Measurements from ENCODE around the gene RNF26. TPM values are rescaled to one million over a fixed set of nuclear protein-coding genes. Genes with fewer than 3 reads are reported as not detected.

RNF26 gene
- polyA plus RNA-seq, 1 of the 3 experiments (the other 2 are of a cell fraction): 31.9 TPM

GRCh38 chr11:119298726-119299125 is 35.6 kb upstream of the RNF26 start:
- Histone ChIP-seq H3K27ac (ENCODE audit: low read depth in 2 of 2, low read length in 1 of 2) (no peak overlapping the region), H3K4me3 (ENCODE audit: low read depth in 2 of 2, low read length in 1 of 2) (no peak overlapping the region), H3K79me2 (ENCODE audit: insufficient read depth) (no peaks in the 10 kb centered on the region; the same call in none of the 2 replicates), H3K4me2 (no peak overlapping the region), H3K27me3 (ENCODE audit: insufficient read depth) (no peaks in the 10 kb centered on the region), H3F3A (replicated peaks; ENCODE audit: insufficient read depth) (no peaks in the 10 kb centered on the region), H3K9me3 (no peaks in the 10 kb centered on the region), H2AFZ (ENCODE audit: low read depth) (no peak overlapping the region), H3K9me2 (no peaks in the 10 kb centered on the region), H3K4me1 (ENCODE audit: control insufficient read depth in 1 of 2, insufficient read depth in 2 of 2, low read depth in 1 of 2, low read length in 1 of 2) (peaks cover 0 to 3% of the 10 kb centered on the region in 2 experiments; a peak in 2 of 4 replicates), H3K9ac (no peak overlapping the region), H3K36me3 (replicated peaks in 1 of 2; ENCODE audit: control insufficient read depth in 1 of 2, insufficient read depth in 2 of 2, low read length in 1 of 2) (peaks cover 69 to 76% of the 10 kb centered on the region in 2 experiments), H4K20me1 (ENCODE audit: insufficient read depth) (no peaks in the 10 kb centered on the region)
- WGBS (ENCODE audit: low lambda C conversion rate): 93% methylated on average over 2 of the region's 2 CpGs
- CTCF ChIA-PET: interaction anchor here (1.6 to 3.0 kb wide), 4 partner anchors 25 to 93 kb away, joined by 3 to 15 read pairs (median 6); partner anchors contain the start of gene CBL
- TF ChIP-seq TEAD4 (IDR thresholded peaks at IDR 0.05; ENCODE audit: borderline replicate concordance, insufficient read depth): no peak
- TF ChIP-seq EP300 (IDR thresholded peaks at IDR 0.05; ENCODE audit: borderline replicate concordance in 1 of 2, low read depth in 1 of 2, low read length in 1 of 2): no peak
- no peak for TF ChIP-seq MEF2A (IDR thresholded peaks at IDR 0.05; ENCODE audit: borderline replicate concordance, low read depth)
- no peak for TF ChIP-seq RCOR1 (IDR thresholded peaks at IDR 0.05; ENCODE audit: low read length)
- no peak for TF ChIP-seq GATA2 (CRISPR knock-in tag; IDR thresholded peaks at IDR 0.05)
- TF ChIP-seq YY1 (IDR thresholded peaks at IDR 0.05; ENCODE audit: low read depth): no peak
- TF ChIP-seq POLR2AphosphoS5 (IDR thresholded peaks at IDR 0.05; ENCODE audit: low read depth, low read length): no peak
- TF ChIP-seq, protein P1, sequence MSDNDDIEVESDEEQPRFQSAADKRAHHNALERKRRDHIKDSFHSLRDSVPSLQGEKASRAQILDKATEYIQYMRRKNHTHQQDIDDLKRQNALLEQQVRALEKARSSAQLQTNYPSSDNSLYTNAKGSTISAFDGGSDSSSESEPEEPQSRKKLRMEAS (IDR thresholded peaks at IDR 0.05; ENCODE audit: low read depth): no peak
- TF ChIP-seq EZH2phosphoT487 (IDR thresholded peaks at IDR 0.05; ENCODE audit: borderline replicate concordance, low read depth): no peak
- TF ChIP-seq, protein P2, sequence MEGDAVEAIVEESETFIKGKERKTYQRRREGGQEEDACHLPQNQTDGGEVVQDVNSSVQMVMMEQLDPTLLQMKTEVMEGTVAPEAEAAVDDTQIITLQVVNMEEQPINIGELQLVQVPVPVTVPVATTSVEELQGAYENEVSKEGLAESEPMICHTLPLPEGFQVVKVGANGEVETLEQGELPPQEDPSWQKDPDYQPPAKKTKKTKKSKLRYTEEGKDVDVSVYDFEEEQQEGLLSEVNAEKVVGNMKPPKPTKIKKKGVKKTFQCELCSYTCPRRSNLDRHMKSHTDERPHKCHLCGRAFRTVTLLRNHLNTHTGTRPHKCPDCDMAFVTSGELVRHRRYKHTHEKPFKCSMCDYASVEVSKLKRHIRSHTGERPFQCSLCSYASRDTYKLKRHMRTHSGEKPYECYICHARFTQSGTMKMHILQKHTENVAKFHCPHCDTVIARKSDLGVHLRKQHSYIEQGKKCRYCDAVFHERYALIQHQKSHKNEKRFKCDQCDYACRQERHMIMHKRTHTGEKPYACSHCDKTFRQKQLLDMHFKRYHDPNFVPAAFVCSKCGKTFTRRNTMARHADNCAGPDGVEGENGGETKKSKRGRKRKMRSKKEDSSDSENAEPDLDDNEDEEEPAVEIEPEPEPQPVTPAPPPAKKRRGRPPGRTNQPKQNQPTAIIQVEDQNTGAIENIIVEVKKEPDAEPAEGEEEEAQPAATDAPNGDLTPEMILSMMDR (IDR thresholded peaks at IDR 0.05): no peak
- no peak for TF ChIP-seq CHD2 (IDR thresholded peaks at IDR 0.05; ENCODE audit: low read length, partially characterized antibody)
- TF ChIP-seq RXRA (IDR thresholded peaks at IDR 0.05; ENCODE audit: borderline replicate concordance, low read depth): no peak
- POLR2A ChIA-PET: no interaction called here
- no peak for DNase-seq

DNA sequence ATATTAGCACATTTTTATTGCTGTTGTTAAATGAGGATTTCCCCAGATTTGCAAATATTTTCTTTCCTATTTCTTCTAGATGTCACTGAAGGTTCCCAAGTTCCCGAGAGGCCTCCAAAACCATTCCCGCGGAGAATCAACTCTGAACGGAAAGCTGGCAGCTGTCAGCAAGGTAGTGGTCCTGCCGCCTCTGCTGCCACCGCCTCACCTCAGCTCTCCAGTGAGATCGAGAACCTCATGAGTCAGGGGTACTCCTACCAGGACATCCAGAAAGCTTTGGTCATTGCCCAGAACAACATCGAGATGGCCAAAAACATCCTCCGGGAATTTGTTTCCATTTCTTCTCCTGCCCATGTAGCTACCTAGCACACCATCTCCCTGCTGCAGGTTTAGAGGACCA is 34.9 kb upstream of the RNF26 start:
- Histone ChIP-seq H3K4me1 (ENCODE audit: control insufficient read depth in 1 of 2, insufficient read depth in 2 of 2, low read depth in 1 of 2, low read length in 1 of 2) (peaks cover 0 to 3% of the 10 kb centered on the region in 2 experiments; a peak in 2 of 4 replicates), H3K9ac (no peak overlapping the region), H3K9me2 (no peaks in the 10 kb centered on the region), H3K4me2 (no peak overlapping the region), H2AFZ (ENCODE audit: low read depth) (no peak overlapping the region), H3K79me2 (ENCODE audit: insufficient read depth) (no peaks in the 10 kb centered on the region; the same call in 1 of the 2 replicates), H3K27ac (ENCODE audit: low read depth in 2 of 2, low read length in 1 of 2) (no peak overlapping the region), H3K9me3 (no peaks in the 10 kb centered on the region), H3K27me3 (ENCODE audit: insufficient read depth) (no peaks in the 10 kb centered on the region), H3F3A (replicated peaks; ENCODE audit: insufficient read depth) (no peaks in the 10 kb centered on the region), H3K36me3 (replicated peaks in 1 of 2; ENCODE audit: control insufficient read depth in 1 of 2, insufficient read depth in 2 of 2, low read length in 1 of 2) (peaks cover 68 to 82% of the 10 kb centered on the region in 2 experiments), H4K20me1 (ENCODE audit: insufficient read depth) (no peaks in the 10 kb centered on the region), H3K4me3 (ENCODE audit: low read depth in 2 of 2, low read length in 1 of 2) (no peak overlapping the region)
- POLR2A ChIA-PET: interaction anchor here (1.1 kb wide), 1 partner anchor 204 kb away, joined by 3 read pairs; no protein-coding TSS in a partner anchor
- CTCF ChIA-PET: interaction anchor here (1.3 to 2.8 kb wide), 5 partner anchors 24 to 93 kb away, joined by 3 to 13 read pairs (median 4); partner anchors contain the start of gene CBL
- DNase-seq: no peak
- 96% methylated on average over 9 of the region's 9 CpGs for WGBS (ENCODE audit: low lambda C conversion rate)
- TF ChIP-seq, protein P3, sequence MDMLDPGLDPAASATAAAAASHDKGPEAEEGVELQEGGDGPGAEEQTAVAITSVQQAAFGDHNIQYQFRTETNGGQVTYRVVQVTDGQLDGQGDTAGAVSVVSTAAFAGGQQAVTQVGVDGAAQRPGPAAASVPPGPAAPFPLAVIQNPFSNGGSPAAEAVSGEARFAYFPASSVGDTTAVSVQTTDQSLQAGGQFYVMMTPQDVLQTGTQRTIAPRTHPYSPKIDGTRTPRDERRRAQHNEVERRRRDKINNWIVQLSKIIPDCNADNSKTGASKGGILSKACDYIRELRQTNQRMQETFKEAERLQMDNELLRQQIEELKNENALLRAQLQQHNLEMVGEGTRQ (IDR thresholded peaks at IDR 0.05; ENCODE audit: borderline replicate concordance, low read depth, low read length): no peak
- TF ChIP-seq TEAD4 (IDR thresholded peaks at IDR 0.05; ENCODE audit: borderline replicate concordance, insufficient read depth) (no peak), RCOR1 (IDR thresholded peaks at IDR 0.05; ENCODE audit: low read length) (no peak), GABPA (IDR thresholded peaks at IDR 0.05; ENCODE audit: low read depth) (no peak), NFIC (IDR thresholded peaks at IDR 0.05; ENCODE audit: borderline replicate concordance) (no peak), SMC3 (IDR thresholded peaks at IDR 0.05; ENCODE audit: low read depth, low read length) (no peak), YY1 (IDR thresholded peaks at IDR 0.05; ENCODE audit: low read depth) (no peak), TCF12 (IDR thresholded peaks at IDR 0.05) (no peak), PBX3 (IDR thresholded peaks at IDR 0.05) (no peak), GATA2 (CRISPR knock-in tag; IDR thresholded peaks at IDR 0.05) (no peak), RFX5 (IDR thresholded peaks at IDR 0.05; ENCODE audit: low read length) (no peak)
- TF ChIP-seq, protein P4, sequence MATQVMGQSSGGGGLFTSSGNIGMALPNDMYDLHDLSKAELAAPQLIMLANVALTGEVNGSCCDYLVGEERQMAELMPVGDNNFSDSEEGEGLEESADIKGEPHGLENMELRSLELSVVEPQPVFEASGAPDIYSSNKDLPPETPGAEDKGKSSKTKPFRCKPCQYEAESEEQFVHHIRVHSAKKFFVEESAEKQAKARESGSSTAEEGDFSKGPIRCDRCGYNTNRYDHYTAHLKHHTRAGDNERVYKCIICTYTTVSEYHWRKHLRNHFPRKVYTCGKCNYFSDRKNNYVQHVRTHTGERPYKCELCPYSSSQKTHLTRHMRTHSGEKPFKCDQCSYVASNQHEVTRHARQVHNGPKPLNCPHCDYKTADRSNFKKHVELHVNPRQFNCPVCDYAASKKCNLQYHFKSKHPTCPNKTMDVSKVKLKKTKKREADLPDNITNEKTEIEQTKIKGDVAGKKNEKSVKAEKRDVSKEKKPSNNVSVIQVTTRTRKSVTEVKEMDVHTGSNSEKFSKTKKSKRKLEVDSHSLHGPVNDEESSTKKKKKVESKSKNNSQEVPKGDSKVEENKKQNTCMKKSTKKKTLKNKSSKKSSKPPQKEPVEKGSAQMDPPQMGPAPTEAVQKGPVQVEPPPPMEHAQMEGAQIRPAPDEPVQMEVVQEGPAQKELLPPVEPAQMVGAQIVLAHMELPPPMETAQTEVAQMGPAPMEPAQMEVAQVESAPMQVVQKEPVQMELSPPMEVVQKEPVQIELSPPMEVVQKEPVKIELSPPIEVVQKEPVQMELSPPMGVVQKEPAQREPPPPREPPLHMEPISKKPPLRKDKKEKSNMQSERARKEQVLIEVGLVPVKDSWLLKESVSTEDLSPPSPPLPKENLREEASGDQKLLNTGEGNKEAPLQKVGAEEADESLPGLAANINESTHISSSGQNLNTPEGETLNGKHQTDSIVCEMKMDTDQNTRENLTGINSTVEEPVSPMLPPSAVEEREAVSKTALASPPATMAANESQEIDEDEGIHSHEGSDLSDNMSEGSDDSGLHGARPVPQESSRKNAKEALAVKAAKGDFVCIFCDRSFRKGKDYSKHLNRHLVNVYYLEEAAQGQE (IDR thresholded peaks at IDR 0.05; ENCODE audit: low read depth, low read length): no peak
